ENCODE measurements around the gene FRS2.

Gene FRS2

DNA sequence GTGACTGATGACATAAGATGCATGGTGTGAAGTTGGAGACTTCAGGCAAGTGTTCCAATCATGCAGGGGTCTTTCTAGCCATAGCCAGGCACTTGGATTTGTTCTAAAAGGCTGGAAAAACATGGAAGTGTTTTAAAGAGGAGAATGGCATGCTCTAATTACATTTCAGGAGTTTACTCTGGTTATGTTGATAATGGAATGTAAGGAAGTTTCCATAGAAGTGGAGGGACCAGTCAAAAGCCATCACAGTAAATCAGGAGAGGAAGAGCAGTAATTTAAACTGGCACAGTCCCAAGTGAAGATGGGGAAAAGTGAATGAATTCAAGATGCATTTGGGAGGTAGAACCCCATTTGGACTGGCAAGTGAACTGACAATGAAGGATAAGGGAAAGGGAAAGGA lies 13.9 kb upstream of the FRS2 start:
- H3K27ac Mint-ChIP-seq, result no peak overlapping the region
- no peaks in the 10 kb centered on the region for H3K9me3 Mint-ChIP-seq
- no peak overlapping the region for H3K4me3 Mint-ChIP-seq
- no peak for DNase-seq
- TF ChIP-seq, protein P1, sequence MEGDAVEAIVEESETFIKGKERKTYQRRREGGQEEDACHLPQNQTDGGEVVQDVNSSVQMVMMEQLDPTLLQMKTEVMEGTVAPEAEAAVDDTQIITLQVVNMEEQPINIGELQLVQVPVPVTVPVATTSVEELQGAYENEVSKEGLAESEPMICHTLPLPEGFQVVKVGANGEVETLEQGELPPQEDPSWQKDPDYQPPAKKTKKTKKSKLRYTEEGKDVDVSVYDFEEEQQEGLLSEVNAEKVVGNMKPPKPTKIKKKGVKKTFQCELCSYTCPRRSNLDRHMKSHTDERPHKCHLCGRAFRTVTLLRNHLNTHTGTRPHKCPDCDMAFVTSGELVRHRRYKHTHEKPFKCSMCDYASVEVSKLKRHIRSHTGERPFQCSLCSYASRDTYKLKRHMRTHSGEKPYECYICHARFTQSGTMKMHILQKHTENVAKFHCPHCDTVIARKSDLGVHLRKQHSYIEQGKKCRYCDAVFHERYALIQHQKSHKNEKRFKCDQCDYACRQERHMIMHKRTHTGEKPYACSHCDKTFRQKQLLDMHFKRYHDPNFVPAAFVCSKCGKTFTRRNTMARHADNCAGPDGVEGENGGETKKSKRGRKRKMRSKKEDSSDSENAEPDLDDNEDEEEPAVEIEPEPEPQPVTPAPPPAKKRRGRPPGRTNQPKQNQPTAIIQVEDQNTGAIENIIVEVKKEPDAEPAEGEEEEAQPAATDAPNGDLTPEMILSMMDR (IDR thresholded peaks at IDR 0.05), result no peak
- peaks cover 9% of the 10 kb centered on the region for H3K4me1 Mint-ChIP-seq
- no peaks in the 10 kb centered on the region for H3K27me3 Mint-ChIP-seq (ENCODE audit: low read depth, poor library complexity)
- H3K36me3 Mint-ChIP-seq (ENCODE audit: low read depth), result no peaks in the 10 kb centered on the region

DNA sequence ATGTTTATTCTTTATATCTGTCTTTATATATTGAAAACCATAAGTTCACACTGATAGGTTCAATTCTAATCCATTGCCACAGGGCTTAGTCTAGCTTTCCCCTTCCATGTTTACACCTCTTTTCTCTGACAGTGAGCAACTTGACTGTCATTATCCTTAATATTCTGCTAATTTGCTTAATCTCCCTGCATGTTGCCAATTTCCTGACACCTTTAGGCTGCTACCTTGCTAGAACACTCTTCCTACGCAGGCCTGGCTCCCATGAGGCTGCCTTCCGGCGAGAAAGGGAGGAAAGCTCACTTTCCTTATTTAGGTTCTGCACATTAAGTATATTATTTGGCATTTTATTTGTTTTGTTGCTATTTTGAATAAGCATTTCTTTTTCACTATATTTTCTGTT lies 12.8 kb upstream of the FRS2 start:
- H3K4me1 Mint-ChIP-seq, result peaks cover 9% of the 10 kb centered on the region
- no peaks in the 10 kb centered on the region for H3K27me3 Mint-ChIP-seq (ENCODE audit: low read depth, poor library complexity)
- no peaks in the 10 kb centered on the region for H3K36me3 Mint-ChIP-seq (ENCODE audit: low read depth)
- no peaks in the 10 kb centered on the region for H3K9me3 Mint-ChIP-seq
- TF ChIP-seq, protein P1 (IDR thresholded peaks at IDR 0.05), result no peak
- DNase-seq, result no peak
- H3K27ac Mint-ChIP-seq, result no peak overlapping the region
- no peak overlapping the region for H3K4me3 Mint-ChIP-seq

DNA sequence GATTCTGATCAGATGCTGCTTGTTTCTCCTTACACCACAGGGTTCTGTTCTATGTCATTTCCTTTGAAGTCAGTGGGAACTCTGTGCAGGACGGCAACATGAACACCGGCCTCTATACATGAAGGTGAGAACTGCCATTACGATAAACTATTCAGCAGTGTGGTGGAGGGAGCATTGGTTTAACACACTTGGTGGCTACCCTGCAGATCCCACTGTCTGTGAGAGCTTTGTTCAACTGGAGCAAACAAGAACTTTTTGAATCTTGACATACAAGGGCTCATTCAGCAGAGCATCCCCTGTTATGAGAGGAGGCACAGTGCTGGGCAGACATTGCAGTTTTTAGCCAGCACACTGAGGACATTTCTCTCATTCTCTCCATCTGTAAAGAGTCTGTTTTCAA lies 10.7 kb upstream of the FRS2 start:
- DNase-seq, result no peak
- no peak overlapping the region for H3K4me3 Mint-ChIP-seq
- H3K27ac Mint-ChIP-seq, result no peak overlapping the region
- H3K9me3 Mint-ChIP-seq, result no peaks in the 10 kb centered on the region
- TF ChIP-seq, protein P1 (IDR thresholded peaks at IDR 0.05), result no peak
- peaks cover 9% of the 10 kb centered on the region for H3K4me1 Mint-ChIP-seq
- no peaks in the 10 kb centered on the region for H3K27me3 Mint-ChIP-seq (ENCODE audit: low read depth, poor library complexity)
- no peaks in the 10 kb centered on the region for H3K36me3 Mint-ChIP-seq (ENCODE audit: low read depth)

DNA sequence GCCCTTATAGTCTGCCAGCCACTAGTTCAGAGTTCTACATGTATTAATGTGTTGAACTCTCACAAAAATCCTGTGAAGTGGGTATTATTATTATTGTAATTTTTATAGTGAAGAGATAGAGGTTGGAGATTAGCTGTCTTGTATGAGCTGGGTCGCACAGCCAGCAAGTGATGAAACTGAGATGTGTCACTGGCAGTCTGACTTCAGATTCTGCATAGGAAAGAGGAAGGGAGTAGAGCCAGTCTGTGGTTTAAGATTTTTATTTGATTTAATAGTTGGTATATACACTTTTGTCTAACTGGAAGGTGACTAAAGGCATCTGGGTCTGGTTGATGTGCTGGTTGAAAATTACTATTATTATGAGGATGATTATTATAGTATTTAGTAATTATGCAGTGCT lies 5.8 kb upstream of the FRS2 start:
- Mint-ChIP-seq H3K4me1 (peaks cover 11% of the 10 kb centered on the region), H3K27ac (no peak overlapping the region), H3K27me3 (ENCODE audit: low read depth, poor library complexity) (no peaks in the 10 kb centered on the region), H3K9me3 (no peaks in the 10 kb centered on the region), H3K36me3 (ENCODE audit: low read depth) (no peaks in the 10 kb centered on the region), H3K4me3 (no peak overlapping the region)
- DNase-seq, result no peak
- TF ChIP-seq, protein P1 (IDR thresholded peaks at IDR 0.05), result no peak

DNA sequence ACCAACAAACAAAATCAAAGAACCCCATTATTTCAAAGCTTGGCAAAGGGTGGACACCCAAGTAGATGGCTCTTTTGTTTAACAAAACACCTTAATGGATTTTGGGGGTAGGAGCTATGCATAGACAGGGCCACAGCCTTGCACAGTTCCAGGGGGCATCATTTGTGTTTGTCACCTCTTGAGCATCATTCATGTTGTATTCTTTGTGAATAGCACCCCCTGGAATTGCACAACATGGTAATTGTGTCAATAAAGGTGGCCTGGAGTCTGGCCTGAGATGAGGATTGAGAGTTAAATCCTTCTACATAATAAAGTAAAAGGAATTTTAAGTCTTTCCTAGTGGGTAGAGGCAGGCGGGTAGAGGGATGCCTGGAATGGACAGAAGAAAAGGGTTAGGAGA lies 3.3 kb upstream of the FRS2 start:
- DNase-seq, result no peak
- H3K27ac Mint-ChIP-seq, result no peak overlapping the region

DNA sequence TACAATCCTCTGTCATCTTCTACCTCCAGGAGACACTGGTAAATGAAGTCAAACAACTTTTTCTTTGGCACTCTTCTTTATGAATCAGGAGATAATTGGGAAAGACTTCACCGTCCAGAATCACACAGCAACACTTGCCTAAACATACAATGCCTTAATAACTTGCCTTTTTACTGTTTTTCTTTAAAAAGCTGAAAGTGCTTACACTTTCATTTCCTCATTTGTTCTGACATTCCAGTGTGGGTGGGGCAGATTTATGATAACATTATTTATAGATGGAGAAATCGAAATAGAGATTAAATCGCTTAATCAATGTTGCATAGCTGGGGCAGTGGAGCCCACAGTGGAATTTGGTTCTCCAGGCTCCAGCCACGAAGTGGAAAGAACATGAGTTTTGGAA lies 2.8 kb upstream of the FRS2 start:
- H3K27me3 Mint-ChIP-seq (ENCODE audit: low read depth, poor library complexity), result no peaks in the 10 kb centered on the region
- TF ChIP-seq, protein P1 (IDR thresholded peaks at IDR 0.05), result no peak

More for the DNA sequence above, 3.3 kb upstream of the FRS2 start:
- TF ChIP-seq, protein P1 (IDR thresholded peaks at IDR 0.05), result no peak
- Mint-ChIP-seq H3K36me3 (ENCODE audit: low read depth) (no peaks in the 10 kb centered on the region), H3K4me3 (no peak overlapping the region), H3K27me3 (ENCODE audit: low read depth, poor library complexity) (no peaks in the 10 kb centered on the region), H3K4me1 (peaks cover 23% of the 10 kb centered on the region), H3K9me3 (no peaks in the 10 kb centered on the region)

More for the DNA sequence above, 2.8 kb upstream of the FRS2 start:
- Mint-ChIP-seq H3K36me3 (ENCODE audit: low read depth) (no peaks in the 10 kb centered on the region), H3K27ac (no peak overlapping the region), H3K9me3 (no peaks in the 10 kb centered on the region), H3K4me1 (peaks cover 28% of the 10 kb centered on the region), H3K4me3 (no peak overlapping the region)
- DNase-seq, result no peak
